T-helper 17 cell (primary cell): ENCODE measurements around the gene STIL. TPM values are rescaled to one million over a fixed set of nuclear protein-coding genes. Genes with fewer than 3 reads are reported as not detected.
"Not testable (repeated sequence)": the region's sequence is repeated elsewhere in the genome, so short reads cannot be mapped to it uniquely, and the experiment has no call there.

Source experiments
- ATAC-seq: fragments of 150-1000 bp; cut with Tn5 transposase; 2 replicates; pipeline ENCODE4 v1.10.0; 2021; ENCODE audit warnings: mild to moderate bottlenecking, moderate library complexity
- DNase-seq, 3 donors: peaks; one replicate each; pipeline versions ENCODE4 v3.0.0 to v3.0.0-alpha.2; 2020 to 2021
- H3K9me3 ChIP-seq: one replicate; pipeline ENCODE4 v1.7.0; 2013; ENCODE audit warnings: low read length, mild to moderate bottlenecking; ENCODE audit not compliant: control insufficient read depth, poor library complexity, severe bottlenecking
- H3K27ac Mint-ChIP-seq: one replicate; pipeline ENCODE4 v1.8.0; 2022; ENCODE audit warnings: mild to moderate bottlenecking, moderate library complexity, mixed read lengths
- H3K27me3 Mint-ChIP-seq: one replicate; pipeline ENCODE4 v1.8.0; 2022; ENCODE audit warnings: mixed read lengths
- H3K36me3 Mint-ChIP-seq: one replicate; pipeline ENCODE4 v1.8.0; 2022; ENCODE audit warnings: low read depth, mixed read lengths
- H3K4me1 Mint-ChIP-seq: one replicate; pipeline ENCODE4 v1.8.0; 2022; ENCODE audit warnings: mild to moderate bottlenecking, mixed read lengths
- H3K4me3 Mint-ChIP-seq: one replicate; pipeline ENCODE4 v1.8.0; 2022; ENCODE audit warnings: mild to moderate bottlenecking, moderate library complexity, mixed read lengths
- total RNA-seq, 4 donors: library from RNA in 2 of 4; stranded (reverse) in 2 of 4; gene quantifications; one replicate each; pipeline ENCODE4 v1.2.3 and lab custom pipeline; 2022 to 2026

Gene STIL
- total RNA-seq, 2 donors from 2014 or later: 1.2 to 2.6 TPM

DNA sequence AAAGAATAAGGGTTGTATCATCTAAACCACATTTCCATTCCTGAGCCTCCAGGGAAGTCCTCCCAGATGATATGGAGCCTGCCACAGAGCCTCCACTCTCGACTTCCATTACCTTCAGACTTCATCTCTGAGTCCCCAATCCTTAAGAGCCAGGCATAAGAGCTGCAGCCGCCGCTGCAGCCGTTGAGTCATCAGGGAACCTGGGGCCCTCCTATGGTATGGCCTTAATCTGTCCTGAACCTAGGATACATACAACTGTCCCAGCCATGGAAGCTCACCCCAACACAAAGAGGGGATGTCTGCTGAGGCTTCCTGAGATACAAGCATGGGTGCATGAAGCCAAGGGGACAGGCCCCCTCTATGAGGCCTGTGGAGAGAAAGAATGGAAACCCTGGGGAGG lies 98.2 kb downstream of the STIL start:
- Mint-ChIP-seq H3K36me3 (peaks cover 2% of the 10 kb centered on the region), H3K27me3 (peaks cover 3% of the 10 kb centered on the region), H3K27ac (no peak overlapping the region), H3K4me3 (no peak overlapping the region), H3K4me1 (peaks cover 6% of the 10 kb centered on the region)
- ATAC-seq: no peak
- DNase-seq: no peak
- H3K9me3 ChIP-seq: no peaks in the 10 kb centered on the region

DNA sequence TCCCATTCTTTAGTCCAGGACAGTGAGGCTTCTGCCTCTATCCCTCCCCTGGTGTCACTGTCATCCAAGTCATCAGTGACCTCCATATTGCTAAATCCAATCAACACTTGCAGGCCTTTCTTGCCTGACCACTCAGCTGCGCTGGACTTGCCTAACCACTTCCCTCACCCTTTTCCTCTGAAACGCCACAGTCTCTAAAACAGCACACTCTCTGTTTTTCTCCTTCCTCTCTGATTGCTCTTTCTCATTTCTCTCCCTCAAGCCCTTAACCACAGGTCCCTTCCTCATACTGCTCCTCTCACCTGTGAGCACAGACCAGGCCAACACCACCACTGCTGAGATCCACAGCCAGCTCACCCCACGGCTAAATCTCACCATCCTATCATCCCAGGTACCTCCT lies 99.4 kb downstream of the STIL start:
- no peak for ATAC-seq
- Mint-ChIP-seq H3K4me1 (peaks cover 8% of the 10 kb centered on the region), H3K27ac (no peak overlapping the region), H3K4me3 (no peak overlapping the region), H3K27me3 (peaks cover 13% of the 10 kb centered on the region), H3K36me3 (no peaks in the 10 kb centered on the region)
- no peak for DNase-seq
- H3K9me3 ChIP-seq: no peaks in the 10 kb centered on the region

DNA sequence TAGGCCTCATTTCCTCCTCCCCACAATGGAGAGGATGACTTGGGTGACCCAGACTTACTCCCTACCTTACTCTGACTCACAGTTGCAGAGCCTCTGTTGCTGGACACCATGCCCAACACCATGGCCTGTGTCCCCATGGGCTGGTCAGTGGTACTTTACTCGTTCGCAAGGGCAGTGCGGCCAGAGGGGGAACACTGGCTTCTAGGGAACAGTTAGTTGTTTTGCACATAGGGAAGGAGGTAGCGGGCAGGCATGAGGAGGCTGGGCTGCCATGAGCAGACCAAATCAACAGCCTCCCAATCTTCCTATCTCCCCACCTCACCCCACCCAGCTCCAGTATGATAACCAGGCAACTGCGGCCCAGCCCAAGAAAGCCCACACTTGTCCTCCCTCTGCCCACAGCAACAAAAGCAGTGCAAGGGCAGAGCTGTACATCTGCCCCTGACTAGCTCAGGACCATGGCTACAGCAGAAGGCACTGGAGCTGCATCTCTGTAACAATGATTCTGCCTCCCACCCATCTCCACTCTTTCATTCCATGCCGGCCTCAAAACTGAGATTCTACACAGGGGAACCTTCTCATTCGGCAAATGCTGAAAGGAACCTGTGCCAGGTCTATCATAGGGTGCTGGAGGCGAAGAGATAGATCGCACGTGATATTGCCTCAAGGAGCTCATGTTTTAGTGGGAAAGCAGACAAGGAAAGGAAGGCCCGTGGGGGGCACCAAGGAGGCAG lies 100.5 kb downstream of the STIL start:
- no peak for DNase-seq
- H3K36me3 Mint-ChIP-seq: no peaks in the 10 kb centered on the region

DNA sequence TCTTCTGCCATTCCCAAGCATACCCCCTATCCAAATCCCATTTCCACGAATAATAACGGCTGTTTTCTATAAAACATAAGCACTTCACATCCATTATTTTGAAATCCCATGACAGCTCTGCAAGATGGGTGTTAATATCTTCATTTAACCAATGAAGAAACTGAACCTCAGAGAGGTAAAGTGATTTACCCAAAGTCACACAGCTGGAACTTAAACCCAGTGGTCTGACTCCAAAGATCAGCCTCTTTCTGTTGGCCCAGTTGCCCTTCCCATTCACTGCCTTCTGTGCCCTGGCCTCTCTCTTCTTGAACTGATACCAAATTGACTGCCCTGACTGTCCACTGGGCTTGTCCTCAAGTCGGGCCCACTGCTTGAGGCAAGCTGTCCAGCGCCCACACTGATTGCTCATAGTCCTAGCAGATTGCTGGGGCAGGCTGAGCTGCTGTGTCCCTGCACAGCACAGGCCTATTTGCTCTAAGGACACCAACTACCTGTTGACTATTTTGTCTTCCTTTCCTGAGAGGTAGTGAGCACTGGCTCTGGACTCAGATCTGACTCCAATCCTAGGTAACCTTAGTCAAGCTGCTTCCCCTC lies 101.2 kb downstream of the STIL start:
- no peak overlapping the region for H3K4me3 Mint-ChIP-seq
- ATAC-seq (no peak), DNase-seq (no peak)
- H3K9me3 ChIP-seq: no peaks in the 10 kb centered on the region
- no peaks in the 10 kb centered on the region for H3K36me3 Mint-ChIP-seq
- peaks cover 8% of the 10 kb centered on the region for H3K4me1 Mint-ChIP-seq
- H3K27me3 Mint-ChIP-seq: peaks cover 28% of the 10 kb centered on the region
- no peak overlapping the region for H3K27ac Mint-ChIP-seq

More for the DNA sequence above, 100.5 kb downstream of the STIL start:
- ATAC-seq: no peak
- Mint-ChIP-seq H3K4me3 (no peak overlapping the region), H3K27me3 (peaks cover 23% of the 10 kb centered on the region), H3K4me1 (peaks cover 8% of the 10 kb centered on the region), H3K27ac (no peak overlapping the region)
- no peaks in the 10 kb centered on the region for H3K9me3 ChIP-seq

DNA sequence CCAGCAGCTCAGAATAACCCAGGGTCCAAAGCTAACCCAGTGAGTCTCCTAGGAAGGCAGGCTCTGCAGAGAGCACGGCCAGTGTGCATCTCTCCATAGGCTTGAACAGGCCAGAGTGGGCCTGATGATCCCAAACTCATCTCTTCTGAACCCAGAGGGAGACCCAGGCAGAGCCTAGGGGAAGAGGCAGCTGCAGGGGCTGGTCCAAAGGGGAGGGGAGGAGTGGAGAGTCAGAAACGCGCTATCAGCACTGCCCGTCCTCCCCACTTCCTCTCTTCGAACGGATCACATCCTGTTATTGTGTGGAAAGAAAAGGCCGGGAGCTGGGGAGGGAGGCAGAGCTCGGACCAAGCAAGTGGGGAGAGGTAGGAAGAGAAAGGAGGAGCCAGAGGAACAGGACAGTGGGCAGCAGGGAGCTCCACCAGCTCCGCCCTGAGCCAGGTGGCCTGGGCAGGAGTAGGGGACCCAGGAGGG lies 102.1 kb downstream of the STIL start:
- ATAC-seq (no peak), DNase-seq (no peak)
- Mint-ChIP-seq H3K36me3 (no peaks in the 10 kb centered on the region), H3K4me3 (no peak overlapping the region), H3K27me3 (peaks cover 32% of the 10 kb centered on the region), H3K27ac (no peak overlapping the region), H3K4me1 (peaks cover 8% of the 10 kb centered on the region)
- H3K9me3 ChIP-seq: no peaks in the 10 kb centered on the region

DNA sequence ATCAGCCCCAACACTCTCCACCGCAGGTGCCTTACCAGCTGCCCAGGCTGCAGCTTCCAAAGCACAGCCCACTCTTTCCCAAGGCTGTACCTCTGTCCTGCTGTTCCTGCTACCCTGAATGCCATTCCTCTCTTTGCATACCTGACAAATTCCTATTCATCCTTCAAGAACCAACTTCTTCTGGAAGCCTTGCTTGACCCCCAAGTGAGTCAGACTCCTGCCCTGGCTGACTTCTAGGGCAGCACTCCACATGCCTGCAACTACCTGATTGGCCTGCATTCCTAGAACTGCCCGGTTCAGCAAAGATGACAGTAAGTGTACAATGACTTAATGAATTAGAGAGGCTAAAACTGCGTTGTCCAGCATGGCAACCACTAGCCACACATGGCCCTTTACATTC lies 103.3 kb downstream of the STIL start:
- Mint-ChIP-seq H3K27me3 (peaks cover 43% of the 10 kb centered on the region), H3K27ac (no peak overlapping the region), H3K36me3 (peaks cover 2% of the 10 kb centered on the region), H3K4me1 (peaks cover 8% of the 10 kb centered on the region), H3K4me3 (peak overlapping the region; percentile 5)
- ATAC-seq: no peak
- no peak for DNase-seq
- no peaks in the 10 kb centered on the region for H3K9me3 ChIP-seq

DNA sequence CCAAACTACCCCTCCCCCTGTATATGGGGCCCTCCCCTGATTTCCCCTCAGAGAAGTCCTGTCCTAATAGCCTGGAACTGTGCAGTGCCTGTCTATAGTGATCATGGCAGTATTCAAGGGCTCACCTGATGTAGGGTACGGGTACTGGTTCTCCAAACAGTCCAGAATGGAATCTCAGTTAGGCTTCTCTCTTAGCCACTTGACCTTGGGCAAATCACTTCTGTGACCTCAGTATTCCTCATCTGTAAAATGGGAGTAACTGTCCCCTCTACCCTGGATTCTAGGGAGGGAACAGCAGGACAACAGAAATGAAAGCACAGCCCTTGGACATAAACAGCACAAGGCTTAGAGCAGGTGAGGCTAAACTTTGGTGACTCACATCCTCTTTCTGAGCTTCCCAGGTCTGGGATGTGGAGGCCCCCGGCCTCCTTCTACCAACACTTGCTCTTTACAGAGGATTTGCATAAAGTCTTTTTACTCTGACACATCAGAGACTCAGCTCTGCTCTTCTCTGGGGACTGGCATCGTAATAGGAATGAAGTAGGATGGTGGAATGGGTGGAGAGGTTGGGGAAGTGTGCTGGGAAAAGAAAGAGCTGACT lies 104.1 kb downstream of the STIL start:
- H3K27ac Mint-ChIP-seq: no peak overlapping the region
- no peaks in the 10 kb centered on the region for H3K9me3 ChIP-seq
- peaks cover 49% of the 10 kb centered on the region for H3K27me3 Mint-ChIP-seq
- peaks cover 2% of the 10 kb centered on the region for H3K36me3 Mint-ChIP-seq
- DNase-seq (no peak), ATAC-seq (no peak)
- H3K4me1 Mint-ChIP-seq: peaks cover 8% of the 10 kb centered on the region
- no peak overlapping the region for H3K4me3 Mint-ChIP-seq

DNA sequence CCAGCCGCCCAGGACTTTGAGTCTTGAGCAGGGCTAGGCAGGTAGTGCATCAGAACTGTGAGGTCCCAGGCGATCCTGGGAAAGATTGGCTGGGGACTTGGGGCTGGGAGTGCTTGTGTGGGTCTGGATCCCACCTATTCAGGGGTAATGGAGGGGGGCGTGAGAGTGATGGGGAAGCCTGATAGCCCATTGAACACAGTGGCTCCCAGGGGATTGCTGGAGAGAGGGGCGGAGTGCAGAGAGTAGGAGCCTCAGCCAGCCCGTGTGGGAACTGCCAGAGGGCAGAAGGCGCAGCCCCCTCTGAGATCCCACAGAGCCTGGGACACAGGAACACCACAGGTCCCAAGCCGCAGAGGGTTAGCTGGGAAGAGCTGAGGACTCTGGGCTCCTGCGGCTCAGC lies 104.9 kb downstream of the STIL start:
- Mint-ChIP-seq H3K4me1 (peaks cover 8% of the 10 kb centered on the region), H3K27ac (peak overlapping the region; percentile 39), H3K4me3 (no peak overlapping the region), H3K36me3 (peaks cover 2% of the 10 kb centered on the region), H3K27me3 (peaks cover 57% of the 10 kb centered on the region)
- DNase-seq (no peak), ATAC-seq (no peak)
- H3K9me3 ChIP-seq: no peaks in the 10 kb centered on the region

DNA sequence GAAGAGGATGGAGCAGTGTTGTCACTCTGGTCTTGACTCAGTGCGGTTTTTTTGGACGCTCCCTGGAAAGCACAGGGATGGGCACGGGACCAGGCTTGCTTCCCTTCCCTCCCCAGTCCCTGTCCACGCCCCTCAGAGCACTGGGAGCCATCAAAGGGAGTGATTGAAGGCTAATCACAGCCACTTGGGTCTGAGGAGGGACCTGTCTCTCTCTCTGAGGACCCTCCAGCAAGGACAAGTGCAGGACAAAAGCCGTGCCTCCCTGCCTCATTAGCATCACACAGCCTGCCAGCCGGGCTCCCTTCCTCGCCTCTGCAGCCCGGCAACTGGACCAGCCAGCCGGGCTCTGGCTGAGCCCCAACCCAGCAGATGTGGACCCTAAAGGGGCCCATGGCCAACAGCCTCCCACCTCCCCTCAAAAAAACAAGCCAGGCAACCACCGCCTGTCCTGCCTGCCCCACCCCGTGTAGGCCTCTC lies 105.5 kb downstream of the STIL start:
- no peaks in the 10 kb centered on the region for H3K9me3 ChIP-seq
- ATAC-seq (no peak), DNase-seq (no peak)
- Mint-ChIP-seq H3K36me3 (peaks cover 2% of the 10 kb centered on the region), H3K4me3 (no peak overlapping the region), H3K4me1 (peaks cover 12% of the 10 kb centered on the region), H3K27me3 (peaks cover 63% of the 10 kb centered on the region), H3K27ac (peak overlapping the region; percentile 39)

DNA sequence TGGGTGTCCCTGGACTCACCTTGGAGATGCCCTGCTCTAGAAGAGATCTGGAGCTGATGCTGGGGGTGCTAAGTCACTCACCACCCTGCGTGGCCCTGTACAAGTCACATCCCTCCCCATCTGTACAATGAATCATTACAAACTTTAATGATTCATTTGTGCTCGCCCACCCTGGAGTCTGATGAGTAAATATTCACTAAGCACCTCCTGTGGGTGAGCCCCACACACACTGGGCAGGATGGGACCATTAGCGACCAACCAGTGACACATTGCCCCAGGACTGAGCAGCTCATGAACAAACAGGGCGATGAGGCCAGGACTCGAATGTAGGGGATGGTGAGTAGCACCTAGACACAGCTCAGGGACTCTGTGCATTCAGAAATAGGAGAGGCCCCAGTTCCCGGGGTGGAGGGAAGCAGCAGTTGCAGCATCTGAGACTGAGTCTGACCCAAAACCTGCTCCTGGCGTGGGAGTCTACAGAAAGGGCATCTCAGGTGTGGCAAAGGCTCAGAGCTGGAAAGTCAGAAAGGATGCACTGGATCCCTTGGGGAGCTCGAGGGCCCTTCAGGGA lies 106.1 kb downstream of the STIL start:
- Mint-ChIP-seq H3K4me3 (no peak overlapping the region), H3K36me3 (peaks cover 2% of the 10 kb centered on the region), H3K27ac (no peak overlapping the region), H3K4me1 (peaks cover 16% of the 10 kb centered on the region), H3K27me3 (peaks cover 64% of the 10 kb centered on the region)
- DNase-seq (no peak), ATAC-seq (no peak)
- H3K9me3 ChIP-seq: no peaks in the 10 kb centered on the region

DNA sequence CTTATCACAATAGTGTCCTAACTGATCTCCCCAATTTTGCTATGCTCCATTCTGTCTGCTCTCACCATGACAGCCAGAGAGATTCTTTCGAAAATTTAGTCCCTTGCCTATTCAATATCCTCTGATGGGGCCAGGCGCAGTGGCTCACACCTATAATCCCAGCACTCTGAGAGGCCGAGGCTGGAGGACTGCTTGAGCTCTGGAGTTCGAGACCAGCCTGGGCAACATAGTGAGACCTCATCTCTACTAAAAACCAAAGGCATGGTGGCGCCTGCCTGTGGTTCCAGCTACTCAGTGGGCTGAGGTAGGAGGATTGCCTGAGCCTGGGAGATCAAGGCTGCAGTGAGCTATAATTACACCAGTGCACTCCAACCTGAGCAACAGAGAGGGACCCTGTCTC lies 108.0 kb downstream of the STIL start:
- H3K4me1 Mint-ChIP-seq: peaks cover 11% of the 10 kb centered on the region
- H3K27me3 Mint-ChIP-seq: peaks cover 69% of the 10 kb centered on the region
- H3K9me3 ChIP-seq: no peaks in the 10 kb centered on the region
- DNase-seq (no peak), ATAC-seq (no peak)
- H3K4me3 Mint-ChIP-seq: no peak overlapping the region
- no peak overlapping the region for H3K27ac Mint-ChIP-seq
- peaks cover 2% of the 10 kb centered on the region for H3K36me3 Mint-ChIP-seq

DNA sequence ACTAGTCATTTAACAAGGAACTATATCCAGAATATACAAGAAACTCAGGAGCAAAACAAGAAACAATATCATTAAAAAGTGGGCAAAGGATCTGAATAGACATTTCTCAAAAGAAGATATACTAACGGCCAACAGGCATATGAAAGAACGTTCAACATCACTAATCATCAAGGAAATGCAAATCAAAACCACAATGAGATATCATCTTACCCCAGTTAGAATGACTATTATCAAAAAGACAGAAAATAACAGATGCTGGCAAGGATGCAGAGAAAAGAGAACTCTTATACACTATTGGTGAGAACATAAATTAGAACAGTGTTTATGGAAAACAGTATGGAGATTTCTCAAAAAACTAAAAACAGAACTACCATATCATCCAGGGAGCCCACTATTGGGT lies 110.4 kb downstream of the STIL start:
- peaks cover 11% of the 10 kb centered on the region for H3K36me3 Mint-ChIP-seq
- DNase-seq, H3K9me3 ChIP-seq, H3K4me3 Mint-ChIP-seq, H3K27ac Mint-ChIP-seq, ATAC-seq: not testable (repeated sequence)
- H3K4me1 Mint-ChIP-seq: peaks cover 12% of the 10 kb centered on the region
- peaks cover 71% of the 10 kb centered on the region for H3K27me3 Mint-ChIP-seq

DNA sequence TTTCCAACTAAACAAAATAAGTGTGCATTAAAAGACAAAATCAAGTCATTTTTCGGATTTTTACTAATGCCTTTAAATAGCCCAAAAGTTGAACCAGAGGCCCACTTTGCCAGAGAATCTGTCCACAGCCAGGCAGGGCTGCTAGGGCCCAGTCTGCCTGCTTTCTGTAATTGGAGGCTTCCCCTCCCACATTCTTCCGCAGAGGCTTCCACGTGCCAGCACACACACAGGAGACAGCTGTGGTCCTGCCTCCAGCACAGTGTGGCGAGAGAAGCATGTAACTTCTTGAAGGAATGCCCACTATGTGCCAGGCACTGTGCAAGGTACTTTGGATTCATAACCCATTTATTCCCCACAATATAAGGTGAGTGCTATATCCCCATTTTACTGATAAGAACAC lies 112.8 kb downstream of the STIL start:
- Mint-ChIP-seq H3K27ac (no peak overlapping the region), H3K27me3 (peaks cover 67% of the 10 kb centered on the region), H3K36me3 (peaks cover 12% of the 10 kb centered on the region), H3K4me3 (no peak overlapping the region), H3K4me1 (peaks cover 12% of the 10 kb centered on the region)
- no peaks in the 10 kb centered on the region for H3K9me3 ChIP-seq
- DNase-seq (no peak), ATAC-seq (no peak)
